B cell (primary cell): ENCODE results near the gene FSTL5. TPM values are rescaled to one million over a fixed set of nuclear protein-coding genes. Genes with fewer than 3 reads are reported as not detected.

Source experiments
- ATAC-seq: fragments of 200-7000 bp; cut with Tn5 transposase; one replicate; pipeline ENCODE4 v1.10.0; 2021; ENCODE audit warnings: low read depth, mild to moderate bottlenecking, moderate number of reproducible peaks, moderate library complexity
- CTCF ChIA-PET: fragments of 350-600 bp; sonication (Branson Sonifier 250); formaldehyde crosslinking; loops from one replicate; lab custom pipeline; 2021; ENCODE audit warnings: antibody characterized with exemption, inconsistent platforms; lab: Charles Lee
- POLR2A ChIA-PET: fragments of 350-600 bp; sonication (Branson Sonifier 250); formaldehyde crosslinking; loops from one replicate; lab custom pipeline; 2021; ENCODE audit warnings: antibody characterized with exemption; lab: Charles Lee
- DNase-seq: peaks from one replicate; pipeline ENCODE4 v3.0.0; 2013
- H2AFZ ChIP-seq: 2 replicates; pipeline ENCODE4 v1.6.1; 2012; ENCODE audit warnings: mild to moderate bottlenecking, low read depth, low read length; ENCODE audit not compliant: insufficient read depth, poor library complexity, severe bottlenecking
- H3K27ac ChIP-seq, 2 donors: 1 replicate in 1 of 2; 2 replicates in 1 of 2; pipeline ENCODE4 v1.5.1; 2012 to 2013; ENCODE audit warnings: low read length in 2 of 2, mild to moderate bottlenecking in 2 of 2, moderate library complexity in 1 of 2
- H3K27me3 ChIP-seq, 4 experiments: fragments of 200-600 bp in 1 of 4; sonication (generic) in 1 of 4; replicated peaks in 1 of 4; 1 replicate in 2 of 4; 2 replicates in 2 of 4; pipeline versions ENCODE4 v1.6.1 to v1.7.0; 2013 to 2016; ENCODE audit warnings: low read length in 3 of 4, mild to moderate bottlenecking in 2 of 4, mixed read lengths in 1 of 4, moderate library complexity in 1 of 4; ENCODE audit not compliant: insufficient read depth in 4 of 4, control insufficient read depth in 3 of 4; ENCODE audit errors: control extremely low read depth in 1 of 4
- H3K36me3 ChIP-seq, 2 experiments: replicated peaks in 1 of 2; 1 replicate in 1 of 2; 2 replicates in 1 of 2; pipeline versions ENCODE4 v1.6.1 to v1.7.1; 2013; ENCODE audit warnings: low read length in 1 of 2; ENCODE audit not compliant: insufficient read depth in 2 of 2, control insufficient read depth in 1 of 2; ENCODE audit errors: control extremely low read depth in 1 of 2, extremely low read depth in 1 of 2
- H3K4me1 ChIP-seq, 2 donors: fragments of 200-600 bp in 1 of 2; sonication (generic) in 1 of 2; 1 replicate in 1 of 2; 2 replicates in 1 of 2; pipeline versions ENCODE4 v1.5.1 to v1.6.1; 2013 to 2017; ENCODE audit warnings: low read length in 2 of 2; ENCODE audit not compliant: control insufficient read depth in 2 of 2, insufficient read depth in 2 of 2
- H3K4me2 ChIP-seq: replicated peaks from 2 replicates; pipeline ENCODE3; 2012; ENCODE audit warnings: mild to moderate bottlenecking, low read depth, low read length; ENCODE audit not compliant: poor library complexity, severe bottlenecking
- H3K4me3 ChIP-seq, 5 experiments: fragments of 200-600 bp in 1 of 5; sonication (generic) in 1 of 5; 1 replicate in 3 of 5; 2 replicates in 2 of 5; pipeline versions ENCODE4 v1.5.1 to v1.7.0; 2011 to 2016; ENCODE audit warnings: low read length in 4 of 5, mild to moderate bottlenecking in 4 of 5, low read depth in 2 of 5, control low read depth in 1 of 5, moderate library complexity in 1 of 5; ENCODE audit not compliant: insufficient read depth in 1 of 5; ENCODE audit errors: control extremely low read depth in 1 of 5, extremely low read depth in 1 of 5
- H3K79me2 ChIP-seq: fragments of 200-600 bp; sonication (generic); one replicate; pipeline ENCODE4 v1.6.0; 2016; ENCODE audit warnings: low read length; ENCODE audit not compliant: control insufficient read depth, insufficient read depth
- H3K9ac ChIP-seq: fragments of 200-600 bp; sonication (generic); 2 replicates; pipeline ENCODE4 v1.6.1; 2017; ENCODE audit warnings: mild to moderate bottlenecking, low read length, moderate library complexity
- H3K9me3 ChIP-seq, 3 donors: one replicate each; pipeline versions ENCODE4 v1.6.1 to v1.7.1; 2013; ENCODE audit warnings: low read length in 2 of 3; ENCODE audit not compliant: control insufficient read depth in 2 of 3, insufficient read depth in 1 of 3; ENCODE audit errors: control extremely low read depth in 1 of 3
- H4K20me1 ChIP-seq: 2 replicates; pipeline ENCODE4 v1.6.0; 2012; ENCODE audit warnings: mild to moderate bottlenecking, low read length; ENCODE audit not compliant: insufficient read depth, control insufficient read depth, poor library complexity, severe bottlenecking
- H3K27ac Mint-ChIP-seq: one replicate; pipeline ENCODE4 v1.8.0; 2021; ENCODE audit warnings: mixed read lengths
- H3K27me3 Mint-ChIP-seq: one replicate; pipeline ENCODE4 v1.8.0; 2021; ENCODE audit warnings: mixed read lengths
- H3K4me1 Mint-ChIP-seq: one replicate; pipeline ENCODE4 v1.8.0; 2021; ENCODE audit warnings: mixed read lengths
- H3K4me3 Mint-ChIP-seq: one replicate; pipeline ENCODE4 v1.8.0; 2021; ENCODE audit warnings: mixed read lengths
- H3K9me3 Mint-ChIP-seq: one replicate; pipeline ENCODE4 v1.8.0; 2022; ENCODE audit warnings: mixed read lengths; ENCODE audit not compliant: insufficient read depth
- EZH2 ChIP-seq: IDR thresholded peaks from 2 replicates; pipeline ENCODE4 v1.6.1; 2012; ENCODE audit warnings: borderline replicate concordance, low read depth, mild to moderate bottlenecking, moderate library complexity, low read length; ENCODE audit not compliant: insufficient read depth, poor library complexity, severe bottlenecking
- WGBS: methylation state at CpG from one replicate; pipeline ENCODE4 v1.1.5; 2013; ENCODE audit warnings: missing lambda C conversion rate; ENCODE audit not compliant: insufficient coverage; 5-methylcytosine and 5-hydroxymethylcytosine counted together
- intact Hi-C: fragments of 100-400 bp; cut with micrococcal nuclease; formaldehyde crosslinking; loops from one replicate; pipeline ENCODE4 v1.10.0; 2022
- polyA plus RNA-seq: library from polyadenylated mRNA; depleted of rRNA; stranded (reverse); fragments of >200 nt; gene quantifications from 2 replicates; pipeline ENCODE4 v1.2.3, GENCODE V29; 2012
- total RNA-seq, 2 donors: library from RNA; stranded (reverse); fragments of 120-200 nt in 1 of 2; gene quantifications; 1 replicate in 1 of 2; 2 replicates in 1 of 2; pipeline versions ENCODE4 v1.2.3 to v1.2.4, GENCODE V29; 2013 to 2022
- TF ChIP-seq, protein P1 (sequence below): fragments of 200-600 bp; IDR thresholded peaks from one replicate; pipeline ENCODE4 v1.8.0; 2022; ENCODE audit warnings: antibody characterized with exemption, mild to moderate bottlenecking

Gene FSTL5
- total and polyA plus RNA-seq, 2 donors (not counting 1 experiment from before 2014, with no cell fraction given): not detected

GRCh38 chr4:161454860-161455259, 708.9 kb downstream of the FSTL5 start:
- Mint-ChIP-seq H3K4me3 (no peak overlapping the region), H3K27ac (no peak overlapping the region), H3K27me3 (no peaks in the 10 kb centered on the region), H3K4me1 (no peaks in the 10 kb centered on the region), H3K9me3 (no peaks in the 10 kb centered on the region)
- CTCF ChIA-PET: no interaction called here
- H3K4me2 ChIP-seq: no peak overlapping the region
- peaks cover 0 to 3% (median 0%) of the 10 kb centered on the region in 3 donors for H3K9me3 ChIP-seq
- intact Hi-C loops: no loop called here
- H3K27me3 ChIP-seq: no peaks in the 10 kb centered on the region
- no peak overlapping the region for H3K9ac ChIP-seq
- H3K79me2 ChIP-seq: no peaks in the 10 kb centered on the region
- TF ChIP-seq EZH2: no peak
- TF ChIP-seq, protein P1, sequence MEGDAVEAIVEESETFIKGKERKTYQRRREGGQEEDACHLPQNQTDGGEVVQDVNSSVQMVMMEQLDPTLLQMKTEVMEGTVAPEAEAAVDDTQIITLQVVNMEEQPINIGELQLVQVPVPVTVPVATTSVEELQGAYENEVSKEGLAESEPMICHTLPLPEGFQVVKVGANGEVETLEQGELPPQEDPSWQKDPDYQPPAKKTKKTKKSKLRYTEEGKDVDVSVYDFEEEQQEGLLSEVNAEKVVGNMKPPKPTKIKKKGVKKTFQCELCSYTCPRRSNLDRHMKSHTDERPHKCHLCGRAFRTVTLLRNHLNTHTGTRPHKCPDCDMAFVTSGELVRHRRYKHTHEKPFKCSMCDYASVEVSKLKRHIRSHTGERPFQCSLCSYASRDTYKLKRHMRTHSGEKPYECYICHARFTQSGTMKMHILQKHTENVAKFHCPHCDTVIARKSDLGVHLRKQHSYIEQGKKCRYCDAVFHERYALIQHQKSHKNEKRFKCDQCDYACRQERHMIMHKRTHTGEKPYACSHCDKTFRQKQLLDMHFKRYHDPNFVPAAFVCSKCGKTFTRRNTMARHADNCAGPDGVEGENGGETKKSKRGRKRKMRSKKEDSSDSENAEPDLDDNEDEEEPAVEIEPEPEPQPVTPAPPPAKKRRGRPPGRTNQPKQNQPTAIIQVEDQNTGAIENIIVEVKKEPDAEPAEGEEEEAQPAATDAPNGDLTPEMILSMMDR: no peak
- ATAC-seq (no peak), DNase-seq (no peak)
- POLR2A ChIA-PET: no interaction called here
- no peak overlapping the region for H3K27ac ChIP-seq
- no peaks in the 10 kb centered on the region for H3K36me3 ChIP-seq
- no peak overlapping the region for H2AFZ ChIP-seq
- H4K20me1 ChIP-seq: no peaks in the 10 kb centered on the region
- no CpG with 5 or more reads among the region's 2 CpGs for WGBS
- no peak overlapping the region for H3K4me3 ChIP-seq
- no peaks in the 10 kb centered on the region for H3K4me1 ChIP-seq

DNA sequence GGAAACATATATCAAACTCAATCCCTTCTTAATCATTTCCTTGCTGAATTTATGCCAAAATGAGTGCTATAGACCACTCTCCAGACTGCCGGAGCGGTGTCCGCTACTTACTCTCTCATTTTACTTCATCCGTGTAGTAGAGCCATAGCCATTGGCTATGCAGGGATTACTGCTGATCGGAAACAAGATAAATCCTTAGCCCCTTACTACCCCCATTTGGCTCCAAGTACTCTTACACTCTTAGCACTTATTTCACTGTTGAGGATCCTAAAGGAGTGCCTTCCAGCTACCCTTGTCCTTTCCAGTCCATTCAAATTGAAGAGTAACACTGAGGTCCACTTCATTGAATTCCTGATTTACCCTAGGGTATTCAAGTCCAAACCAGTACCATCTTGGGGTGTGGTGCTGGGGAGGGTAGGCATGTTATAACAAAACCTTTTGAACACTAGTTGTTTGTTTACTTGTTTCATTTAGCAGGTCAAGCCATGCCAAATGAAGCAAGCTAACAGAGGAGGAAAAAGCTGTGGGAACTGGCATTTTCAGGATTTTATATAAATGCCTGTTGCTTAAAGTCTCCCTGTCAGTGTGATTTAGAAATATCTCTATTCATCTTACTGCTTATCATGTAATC, 715.1 kb downstream of the FSTL5 start:
- ChIA-PET CTCF (no interaction called here), POLR2A (no interaction called here)
- H3K27me3 Mint-ChIP-seq: no peaks in the 10 kb centered on the region
- no peaks in the 10 kb centered on the region for H3K79me2 ChIP-seq
- no peak overlapping the region for H3K27ac Mint-ChIP-seq
- no peaks in the 10 kb centered on the region for H3K4me1 Mint-ChIP-seq
- no peak overlapping the region for H3K4me3 ChIP-seq
- no peaks in the 10 kb centered on the region for H3K4me1 ChIP-seq
- H4K20me1 ChIP-seq: no peaks in the 10 kb centered on the region
- 71% methylated on average over 5 of the region's 5 CpGs for WGBS
- no peak overlapping the region for H3K27ac ChIP-seq
- H3K9ac ChIP-seq: no peak overlapping the region
- no peak overlapping the region for H3K4me2 ChIP-seq
- peaks cover 0 to 3% (median 0%) of the 10 kb centered on the region in 3 donors for H3K9me3 ChIP-seq
- DNase-seq: no peak
- H3K36me3 ChIP-seq: no peaks in the 10 kb centered on the region
- H3K27me3 ChIP-seq: no peaks in the 10 kb centered on the region
- intact Hi-C loops: no loop called here
- no peak for ATAC-seq
- no peak overlapping the region for H3K4me3 Mint-ChIP-seq
- H3K9me3 Mint-ChIP-seq: no peaks in the 10 kb centered on the region
- TF ChIP-seq, protein P1: no peak
- TF ChIP-seq EZH2: no peak
- no peak overlapping the region for H2AFZ ChIP-seq
